HG03571 (cell line): ENCODE measurements around the gene SPECC1.
"Not testable (repeated sequence)": the region's sequence is repeated elsewhere in the genome, so short reads cannot be mapped to it uniquely, and the experiment has no call there.

Source experiments
- ATAC-seq: cut with Tn5 transposase; IDR thresholded peaks from one replicate; pipeline ENCODE4 v1.9.1; 2021; ENCODE audit not compliant: unreplicated experiment

The SPECC1 gene

DNA sequence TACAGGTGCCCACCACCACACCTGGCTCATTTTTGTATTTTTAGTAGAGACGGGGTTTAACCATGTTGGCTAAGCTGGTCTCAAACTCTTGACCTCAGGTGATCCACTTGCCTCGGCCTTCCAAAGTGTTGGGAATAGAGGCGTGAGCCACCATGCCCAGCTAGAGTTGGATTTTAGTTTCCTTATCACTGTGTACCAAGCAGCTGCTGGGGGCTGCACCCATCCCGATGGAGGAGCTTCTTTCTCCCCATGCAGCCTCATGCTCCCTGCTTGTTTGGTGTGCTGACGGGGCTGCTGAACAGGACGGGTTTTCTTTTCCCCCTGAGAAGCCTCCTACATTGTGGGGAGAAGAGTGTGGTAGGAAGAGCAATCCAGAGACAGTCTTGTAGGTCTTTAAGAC is 285.0 kb downstream of the SPECC1 start:
- no peak for ATAC-seq

DNA sequence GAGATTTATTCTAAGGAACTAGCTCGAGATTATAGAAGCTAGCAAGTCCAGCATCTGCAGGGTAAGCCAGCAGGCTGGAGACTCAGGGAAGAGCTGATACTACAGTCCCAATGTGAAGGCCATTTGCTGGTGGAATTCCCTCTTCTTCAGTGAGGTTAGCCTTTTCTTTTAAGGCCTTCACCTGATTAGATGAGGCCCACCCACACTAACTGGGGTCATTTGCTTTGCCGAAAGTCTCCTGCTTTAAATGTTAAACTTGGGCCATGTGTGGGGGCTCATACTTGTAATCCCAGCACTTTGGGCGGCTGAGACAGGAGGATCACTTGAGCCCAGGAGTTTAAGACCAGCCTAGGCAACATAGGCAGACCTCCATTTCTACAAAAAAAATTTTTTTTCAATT is 289.9 kb downstream of the SPECC1 start:
- no peak for ATAC-seq

DNA sequence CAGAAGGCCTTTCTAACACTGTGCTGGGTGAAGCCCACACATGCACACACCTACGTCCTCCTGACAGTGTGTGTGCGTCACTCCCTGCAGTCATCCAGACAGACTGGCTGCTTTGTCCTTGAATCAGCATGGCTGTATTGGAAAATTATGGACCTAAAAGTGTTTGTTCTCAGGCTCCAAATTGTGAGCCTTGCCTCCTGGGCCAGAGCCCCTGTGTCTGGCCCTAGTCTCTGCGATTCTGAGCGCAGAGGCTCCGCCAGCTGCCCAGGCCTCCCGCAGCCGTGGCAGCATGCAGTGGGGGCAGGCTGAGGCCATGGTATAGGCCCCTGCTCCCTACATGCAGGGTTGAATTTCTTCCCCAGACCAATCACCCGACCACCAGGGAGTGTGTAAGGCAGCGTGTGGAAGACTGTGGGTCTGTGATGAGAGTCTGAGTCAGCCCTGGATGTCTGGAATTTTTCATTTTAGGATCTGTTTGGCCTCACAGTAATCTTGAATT is 291.3 kb downstream of the SPECC1 start:
- no peak for ATAC-seq

- no peak for ATAC-seq
These were observed 293.2 kb downstream of the SPECC1 start for GRCh38 chr17:20302246-20302917.

DNA sequence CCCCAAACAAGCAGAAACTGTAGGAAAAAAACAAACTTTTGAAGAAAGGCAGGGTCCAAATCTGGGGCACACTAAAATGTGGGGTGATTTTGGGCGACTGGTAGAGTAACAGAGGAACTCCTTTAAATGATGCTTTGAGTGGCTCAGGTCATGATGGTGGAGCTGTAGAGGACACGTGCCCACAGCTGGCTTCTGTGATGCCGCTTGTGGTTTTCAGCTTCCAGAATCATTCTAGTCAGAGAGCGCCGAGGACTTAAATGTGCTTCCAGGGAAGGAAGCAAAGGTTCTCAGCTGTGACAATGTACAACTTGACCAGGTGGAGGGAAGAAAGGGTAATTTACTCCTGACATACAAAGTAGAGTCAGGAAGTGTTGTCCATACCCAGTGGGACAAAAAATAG is 295.8 kb downstream of the SPECC1 start:
- ATAC-seq, result no peak

DNA sequence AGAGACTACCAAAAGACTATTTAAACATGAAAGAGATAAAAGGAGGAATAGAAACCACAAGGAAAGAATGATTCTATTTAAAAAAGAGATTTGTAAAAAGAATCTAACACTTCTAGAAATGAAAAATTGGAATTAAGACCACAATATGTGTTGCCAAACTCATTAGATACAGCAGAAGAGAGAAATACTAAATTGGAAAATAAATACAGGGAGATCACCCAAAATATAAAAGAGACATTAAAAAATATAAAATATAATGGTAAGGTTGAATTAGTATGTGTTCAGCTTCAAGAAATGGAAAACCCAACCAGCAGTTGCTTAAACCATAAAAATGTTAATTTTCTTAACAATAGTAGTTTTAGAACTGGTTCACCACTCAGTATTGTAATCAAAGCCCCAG is 297.8 kb downstream of the SPECC1 start:
- no peak for ATAC-seq

GRCh38 chr17:20307326-20307910 is 298.3 kb downstream of the SPECC1 start:
- ATAC-seq, result no peak

- ATAC-seq, result no peak
These were observed 301.3 kb downstream of the SPECC1 start for GRCh38 chr17:20310481-20310880.

GRCh38 chr17:20313306-20313705 is 304.1 kb downstream of the SPECC1 start:
- no peak for ATAC-seq

GRCh38 chr17:20313891-20314290 is 304.7 kb downstream of the SPECC1 start:
- ATAC-seq, result no peak

GRCh38 chr17:20314834-20315233 is 305.7 kb downstream of the SPECC1 start:
- no peak for ATAC-seq

DNA sequence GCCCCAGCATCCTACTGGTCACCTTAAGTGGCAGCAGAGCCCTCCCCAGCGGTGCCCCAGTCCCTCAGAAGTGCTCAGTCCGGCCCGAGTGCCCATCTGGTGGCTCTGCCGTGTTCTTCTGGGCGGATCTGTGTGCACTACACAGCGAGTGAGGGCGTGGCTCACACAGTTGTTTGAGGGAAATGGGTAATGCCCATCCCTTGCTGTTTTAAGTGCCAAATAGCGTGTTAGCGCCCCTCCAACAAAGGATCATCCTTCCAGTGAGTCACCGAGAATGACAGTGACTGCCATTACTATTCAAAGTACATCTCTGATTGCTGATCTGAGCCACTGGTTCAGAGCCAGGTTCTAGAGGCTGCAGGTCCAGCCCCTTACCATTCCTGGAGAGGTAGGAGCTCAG is 306.2 kb downstream of the SPECC1 start:
- ATAC-seq, result no peak

DNA sequence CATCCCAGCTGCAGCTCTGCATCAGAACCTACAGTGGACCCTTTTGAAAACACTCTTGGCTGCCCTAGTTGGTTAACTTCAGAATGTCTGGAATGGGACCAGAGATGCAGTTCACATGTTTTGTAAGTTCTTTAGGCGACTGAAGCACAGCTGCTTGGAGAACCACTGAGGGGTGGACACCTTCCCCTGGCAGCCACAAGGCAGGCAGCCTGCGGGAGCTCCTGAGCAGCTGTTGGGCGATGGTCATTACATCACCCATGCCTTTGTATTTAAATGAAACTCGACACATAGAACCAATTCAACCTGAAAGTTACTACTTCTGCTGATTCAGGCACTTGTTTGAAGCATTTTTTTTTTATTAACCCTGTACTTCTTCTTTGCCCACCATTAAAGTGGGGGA is 306.7 kb downstream of the SPECC1 start:
- no peak for ATAC-seq

DNA sequence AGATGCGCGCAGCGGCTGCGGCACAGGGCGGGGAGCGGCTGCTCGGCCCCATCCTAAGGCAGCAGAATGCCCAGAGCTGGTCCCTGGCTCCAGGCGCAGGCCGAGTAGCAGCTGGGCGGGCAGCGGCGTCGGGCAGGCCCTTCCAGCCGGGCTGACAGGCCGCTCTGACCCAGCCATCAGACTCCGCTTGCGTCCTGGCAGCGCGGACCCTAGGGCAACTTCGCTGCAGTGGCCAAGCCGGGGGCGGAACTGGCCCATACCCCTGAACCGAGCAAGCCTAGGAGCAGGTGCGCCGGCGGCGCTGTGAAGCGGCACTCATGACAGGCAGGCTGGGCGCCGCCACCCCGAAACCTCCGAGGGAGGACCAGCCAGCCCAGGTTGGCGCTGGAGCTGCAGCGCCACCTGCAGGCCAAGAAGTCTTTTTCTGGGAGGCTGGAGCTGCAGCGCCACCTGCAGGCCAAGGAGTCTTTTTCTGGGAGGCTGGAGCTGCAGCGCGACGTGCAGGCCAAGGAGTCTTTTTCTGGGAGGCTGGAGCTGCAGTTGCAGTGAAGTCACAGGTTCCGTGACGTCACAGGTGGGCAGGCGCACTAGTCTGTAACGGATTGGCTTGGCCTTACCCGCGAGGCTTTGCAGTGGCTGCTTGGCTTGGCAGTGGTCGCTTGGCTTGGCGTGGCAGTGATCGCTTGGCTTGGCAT is 311.5 kb downstream of the SPECC1 start:
- peak; percentile 64 for ATAC-seq

DNA sequence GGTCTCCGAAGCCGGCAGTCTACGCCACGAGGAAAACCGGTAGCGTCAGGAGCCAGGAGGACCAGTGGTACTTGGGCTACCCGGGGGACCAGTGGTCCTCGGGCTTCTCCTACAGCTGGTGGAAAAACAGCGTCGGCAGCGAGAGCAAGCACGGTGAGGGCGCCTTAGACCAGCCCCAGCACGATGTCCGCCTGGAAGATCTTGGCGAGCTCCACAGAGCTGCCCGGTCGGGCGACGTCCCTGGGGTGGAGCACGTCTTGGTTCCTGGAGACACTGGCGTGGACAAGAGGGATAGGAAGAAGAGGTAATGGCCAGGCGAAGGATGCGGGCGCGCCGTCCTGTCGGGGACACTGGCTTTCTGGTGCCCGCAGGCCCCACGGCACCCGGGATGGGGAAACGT is 312.2 kb downstream of the SPECC1 start:
- not testable (repeated sequence) for ATAC-seq

DNA sequence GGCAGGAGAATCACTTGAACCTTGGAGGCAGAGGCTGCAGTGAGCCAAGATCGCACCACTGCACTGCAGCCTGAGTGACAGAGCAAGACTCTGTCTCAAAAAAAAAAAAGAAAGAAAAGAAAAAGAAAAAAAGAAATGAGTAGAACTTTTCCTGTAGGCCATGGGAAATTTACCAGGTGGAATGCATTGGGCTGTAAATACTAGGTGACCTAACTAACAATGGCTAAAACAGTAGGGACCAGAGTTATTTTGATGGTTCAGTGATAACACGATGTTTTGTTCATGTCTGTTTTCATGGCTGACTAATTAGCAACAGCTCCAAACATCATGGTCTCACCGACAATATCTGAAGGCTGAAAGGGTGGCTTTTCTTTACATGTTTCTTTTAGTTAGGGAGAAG is 318.6 kb downstream of the SPECC1 start:
- ATAC-seq, result not testable (repeated sequence)

GRCh38 chr17:20351405-20351804 is 342.2 kb downstream of the SPECC1 start:
- ATAC-seq, result not testable (repeated sequence)

DNA sequence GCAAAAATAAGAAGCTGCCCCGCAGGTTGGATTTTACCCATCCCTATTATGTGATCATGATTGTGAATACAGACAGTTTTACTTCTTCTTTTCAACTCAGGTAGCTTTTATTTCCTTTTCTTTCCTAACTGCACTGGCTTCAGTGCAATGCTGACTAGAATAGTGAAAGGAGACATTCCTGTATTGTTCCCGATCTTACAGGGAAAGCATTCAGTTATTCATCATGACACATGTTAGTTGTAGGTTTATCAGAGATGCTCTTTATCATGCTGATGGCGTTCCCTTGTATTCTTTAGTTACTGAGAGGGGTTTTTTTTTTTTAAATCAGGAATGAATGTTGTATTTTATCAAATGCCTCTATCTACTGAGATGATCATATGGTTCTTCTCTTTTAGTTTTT is 343.4 kb downstream of the SPECC1 start:
- ATAC-seq, result not testable (repeated sequence)

- ATAC-seq, result not testable (repeated sequence)
These were observed 354.7 kb downstream of the SPECC1 start for GRCh38 chr17:20363846-20364245.
